Inflammatory macrophage treated with lipopolysaccharide for 4 hours (primary cell): ENCODE measurements around the gene PANK2.
"Not testable (repeated sequence)": the region's sequence is repeated elsewhere in the genome, so short reads cannot be mapped to it uniquely, and the experiment has no call there.

Experiments
- DNase-seq: peaks from one replicate; pipeline ENCODE4 v3.0.0-alpha.2; 2020

Gene PANK2

GRCh38 chr20:3888622-3889488 lies at the start of gene PANK2:
Gene PANK2 (plus strand): TSS chr20:3889387.
- peak; percentile 99 for DNase-seq

- DNase-seq: not testable (repeated sequence)
Observed at GRCh38 chr20:3840201-3840600, 49.0 kb upstream of the PANK2 start.

- no peak for DNase-seq
Observed at GRCh38 chr20:3842348-3842930, 46.7 kb upstream of the PANK2 start.

- peak; percentile 54 for DNase-seq
Observed at GRCh38 chr20:3843490-3843889, 45.7 kb upstream of the PANK2 start.

GRCh38 chr20:3843990-3844619 lies 45.1 kb upstream of the PANK2 start:
- not testable (repeated sequence) for DNase-seq

- DNase-seq: no peak
Observed at GRCh38 chr20:3846378-3846739, 42.8 kb upstream of the PANK2 start.

GRCh38 chr20:3846740-3847428 lies 42.3 kb upstream of the PANK2 start, which contains the start of gene MAVS:
Gene MAVS (plus strand): TSS chr20:3846834. CDS start chr20:3854625, 7,791 bp downstream.
- peak; percentile 86 for DNase-seq

- no peak for DNase-seq
Observed at GRCh38 chr20:3847429-3847940, 41.7 kb upstream of the PANK2 start.

- DNase-seq: no peak
Observed at GRCh38 chr20:3848565-3848964, 40.6 kb upstream of the PANK2 start.

- DNase-seq: peak; percentile 13
Observed at GRCh38 chr20:3854462-3854871, 34.7 kb upstream of the PANK2 start.

GRCh38 chr20:3857405-3857804 lies 31.8 kb upstream of the PANK2 start:
- DNase-seq: no peak

GRCh38 chr20:3858689-3859088 lies 30.5 kb upstream of the PANK2 start:
- DNase-seq: no peak

GRCh38 chr20:3861191-3861590 lies 28.0 kb upstream of the PANK2 start:
- DNase-seq: no peak

GRCh38 chr20:3862333-3862732 lies 26.9 kb upstream of the PANK2 start:
- DNase-seq: no peak

- no peak for DNase-seq
Observed at GRCh38 chr20:3863317-3863716, 25.9 kb upstream of the PANK2 start.

GRCh38 chr20:3864518-3864917 lies 24.7 kb upstream of the PANK2 start:
- DNase-seq: no peak

GRCh38 chr20:3865152-3865886 lies 23.9 kb upstream of the PANK2 start:
- no peak for DNase-seq

- DNase-seq: no peak
Observed at GRCh38 chr20:3865887-3866407, 23.2 kb upstream of the PANK2 start.

GRCh38 chr20:3866464-3866863 lies 22.7 kb upstream of the PANK2 start:
- DNase-seq: no peak

GRCh38 chr20:3867802-3868201 lies 21.4 kb upstream of the PANK2 start:
- DNase-seq: no peak

GRCh38 chr20:3869839-3870634 lies 19.1 kb upstream of the PANK2 start:
- DNase-seq: no peak
